GM19023 (cell line): Measurements from ENCODE around the gene ATP13A2.

ENCODE experiments used
- ATAC-seq: cut with Tn5 transposase; IDR thresholded peaks from one replicate; pipeline ENCODE4 v1.9.1; 2021; ENCODE audit warnings: mild to moderate bottlenecking, moderate library complexity; ENCODE audit not compliant: unreplicated experiment

ATP13A2 gene

GRCh38 chr1:17011439-17012307, at the start of gene ATP13A2:
Gene ATP13A2 (minus strand): TSS chr1:17011928. CDS start chr1:17011738, 190 bp downstream.
- ATAC-seq, result peak; percentile 89

GRCh38 chr1:17061486-17061885, 49.8 kb upstream of the ATP13A2 start:
- no peak for ATAC-seq

- no peak for ATAC-seq
These were observed 48.6 kb upstream of the ATP13A2 start for GRCh38 chr1:17060306-17060749.

GRCh38 chr1:17059391-17060305, 47.9 kb upstream of the ATP13A2 start:
- ATAC-seq, result no peak

GRCh38 chr1:17056551-17056950, 44.8 kb upstream of the ATP13A2 start:
- ATAC-seq, result no peak

- ATAC-seq, result no peak
These were observed 44.1 kb upstream of the ATP13A2 start for GRCh38 chr1:17055801-17056200.

GRCh38 chr1:17053685-17054410, 42.1 kb upstream of the ATP13A2 start, which contains the start of gene SDHB:
Gene SDHB (minus strand): TSS chr1:17054032. CDS start chr1:17054019, 13 bp downstream.
- peak; percentile 98 for ATAC-seq

GRCh38 chr1:17053086-17053684, 41.5 kb upstream of the ATP13A2 start:
- ATAC-seq, result no peak

- ATAC-seq, result no peak
These were observed 40.9 kb upstream of the ATP13A2 start for GRCh38 chr1:17052641-17053040.

- ATAC-seq, result no peak
These were observed 40.3 kb upstream of the ATP13A2 start for GRCh38 chr1:17052038-17052437.

GRCh38 chr1:17047924-17048323, 36.2 kb upstream of the ATP13A2 start:
- no peak for ATAC-seq

GRCh38 chr1:17046334-17046657, 34.6 kb upstream of the ATP13A2 start:
- no peak for ATAC-seq

GRCh38 chr1:17045634-17046333, 34.1 kb upstream of the ATP13A2 start:
- ATAC-seq, result no peak

- no peak for ATAC-seq
These were observed 33.4 kb upstream of the ATP13A2 start for GRCh38 chr1:17045150-17045549.

GRCh38 chr1:17043676-17044075, 31.9 kb upstream of the ATP13A2 start:
- ATAC-seq, result no peak

GRCh38 chr1:17040135-17040534, 28.4 kb upstream of the ATP13A2 start:
- ATAC-seq, result no peak

GRCh38 chr1:17039522-17039921, 27.8 kb upstream of the ATP13A2 start:
- no peak for ATAC-seq

- ATAC-seq, result no peak
These were observed 21.8 kb upstream of the ATP13A2 start for GRCh38 chr1:17033481-17033880.

GRCh38 chr1:17032741-17033140, 21.0 kb upstream of the ATP13A2 start:
- no peak for ATAC-seq

GRCh38 chr1:17031436-17031835, 19.7 kb upstream of the ATP13A2 start:
- no peak for ATAC-seq
